Lower leg skin (tissue), 4 donors: ENCODE measurements around the gene PITPNM3. TPM values are rescaled to one million over a fixed set of nuclear protein-coding genes. Genes with fewer than 3 reads are reported as not detected.
A peak's percentile ranks its signal among the peaks of the same experiment; 100 is the strongest.

Source experiments
- DNase-seq, 2 donors: peaks; one replicate each; pipeline ENCODE4 v3.0.0-alpha.2; 2019; ENCODE audit warnings: low spot score in 2 of 2
- H3K4me3 ChIP-seq: fragments of 200-600 bp; sonication (generic); 2 replicates; pipeline ENCODE4 v1.5.1; 2017; ENCODE audit warnings: mild to moderate bottlenecking, low read depth; ENCODE audit not compliant: poor library complexity, severe bottlenecking
- CTCF ChIP-seq, 3 donors: fragments of 450-650 bp; IDR thresholded peaks; one replicate each; pipeline ENCODE4 v1.5.1; 2016; ENCODE audit warnings: antibody characterized with exemption in 3 of 3, mild to moderate bottlenecking in 3 of 3, moderate library complexity in 2 of 3
- POLR2A ChIP-seq, 2 donors: fragments of 450-650 bp; IDR thresholded peaks; one replicate each; pipeline ENCODE4 v1.6.1; 2016 to 2017; ENCODE audit warnings: antibody characterized with exemption in 2 of 2, mild to moderate bottlenecking in 1 of 2, moderate library complexity in 1 of 2
- WGBS, 2 donors: methylation state at CpG; one replicate each; pipeline ENCODE4 v1.1.5; 2018; 5-methylcytosine and 5-hydroxymethylcytosine counted together
- intact Hi-C: fragments of 100-400 bp; cut with DNase I; formaldehyde crosslinking; loops from one replicate; pipeline ENCODE4 v1.15.0; 2023; ENCODE audit warnings: low total_unique reads
- total RNA-seq, 4 donors: library from RNA; depleted of rRNA; stranded (reverse); fragments of >200 nt; gene quantifications; one replicate each; pipeline ENCODE4 v1.1.0, GENCODE V29; 2016

PITPNM3 gene
- total RNA-seq, 4 donors from 2014 or later = 11.9 to 19.5 (median 16.3) TPM

- DNase-seq = no peak
- H3K4me3 ChIP-seq = no peak overlapping the region
- 82% methylated on average over 6 of the region's 6 CpGs for WGBS, 2 donors
- TF ChIP-seq CTCF (IDR thresholded peaks at IDR 0.05) (no peak), POLR2A (IDR thresholded peaks at IDR 0.05) (no peak)
- intact Hi-C loops = no loop called here
Observed at GRCh38 chr17:6547336-6547735, 9.0 kb downstream of the PITPNM3 start.

DNA sequence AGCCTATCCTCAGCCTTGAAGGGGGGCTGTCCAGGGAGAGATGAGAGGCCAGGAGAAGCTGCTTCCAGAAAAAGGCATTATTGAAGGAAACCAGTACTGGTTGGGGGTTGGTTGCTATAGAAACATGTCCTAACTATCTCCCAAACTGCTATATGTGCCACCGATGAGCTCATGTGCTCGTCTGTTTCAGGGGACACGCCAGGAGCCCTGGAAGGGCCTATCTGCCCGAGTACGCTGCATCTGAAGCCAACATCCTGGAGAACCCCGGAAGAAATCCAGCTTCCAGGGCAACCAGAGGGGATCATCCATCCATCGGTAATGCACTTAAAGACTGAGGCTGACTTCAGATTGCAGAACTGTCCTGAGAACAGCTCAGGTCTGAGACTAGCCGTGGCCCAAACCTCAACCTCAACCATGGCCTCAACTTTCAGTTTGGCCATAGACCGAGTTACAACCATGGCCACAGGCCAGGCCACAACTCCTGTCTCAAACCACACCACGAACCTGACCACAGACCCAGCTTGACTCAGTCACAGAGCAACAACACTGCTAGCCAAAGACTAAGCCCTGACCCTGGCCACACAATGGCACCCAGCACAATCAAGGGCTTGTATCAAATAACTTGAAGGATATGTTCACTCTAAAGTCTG lies 10.2 kb downstream of the PITPNM3 start:
- 76 to 79% methylated on average over 10 of the region's 10 CpGs for WGBS, 2 donors
- no peak overlapping the region for H3K4me3 ChIP-seq
- intact Hi-C loops = no loop called here
- no peak for TF ChIP-seq POLR2A (IDR thresholded peaks at IDR 0.05)
- no peak for TF ChIP-seq CTCF (IDR thresholded peaks at IDR 0.05)
- no peak for DNase-seq

DNA sequence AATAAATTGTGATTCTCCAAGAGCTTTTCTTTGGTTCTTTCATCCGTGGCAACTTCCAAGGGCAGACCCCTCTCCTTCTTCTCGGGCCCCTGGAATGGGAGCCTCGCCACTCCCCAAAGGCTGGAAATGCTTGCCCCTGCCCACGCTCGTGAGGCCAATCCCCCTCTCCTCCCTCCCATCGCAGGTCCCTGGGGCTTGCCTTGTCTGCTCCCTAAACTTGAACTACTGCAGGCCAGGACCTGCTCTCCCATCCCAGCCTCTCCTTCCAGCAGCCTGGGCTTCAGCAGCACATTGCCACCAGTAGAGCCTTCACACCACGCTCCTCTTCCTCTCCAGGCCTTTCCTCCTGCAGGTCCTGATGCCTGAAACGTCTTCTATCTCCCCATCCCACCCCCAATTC lies 11.1 kb downstream of the PITPNM3 start:
- 51 to 53% methylated on average over 8 of the region's 8 CpGs for WGBS, 2 donors
- intact Hi-C loops = no loop called here
- DNase-seq = no peak
- no peak overlapping the region for H3K4me3 ChIP-seq
- TF ChIP-seq CTCF (IDR thresholded peaks at IDR 0.05) (no peak), POLR2A (IDR thresholded peaks at IDR 0.05) (no peak)

GRCh38 chr17:6544011-6544370 lies 12.4 kb downstream of the PITPNM3 start:
- H3K4me3 ChIP-seq = no peak overlapping the region
- intact Hi-C loops = no loop called here
- TF ChIP-seq CTCF (IDR thresholded peaks at IDR 0.05) (no peak), POLR2A (IDR thresholded peaks at IDR 0.05) (no peak)
- 81 to 85% methylated on average over 5 of the region's 5 CpGs for WGBS, 2 donors
- no peak for DNase-seq

DNA sequence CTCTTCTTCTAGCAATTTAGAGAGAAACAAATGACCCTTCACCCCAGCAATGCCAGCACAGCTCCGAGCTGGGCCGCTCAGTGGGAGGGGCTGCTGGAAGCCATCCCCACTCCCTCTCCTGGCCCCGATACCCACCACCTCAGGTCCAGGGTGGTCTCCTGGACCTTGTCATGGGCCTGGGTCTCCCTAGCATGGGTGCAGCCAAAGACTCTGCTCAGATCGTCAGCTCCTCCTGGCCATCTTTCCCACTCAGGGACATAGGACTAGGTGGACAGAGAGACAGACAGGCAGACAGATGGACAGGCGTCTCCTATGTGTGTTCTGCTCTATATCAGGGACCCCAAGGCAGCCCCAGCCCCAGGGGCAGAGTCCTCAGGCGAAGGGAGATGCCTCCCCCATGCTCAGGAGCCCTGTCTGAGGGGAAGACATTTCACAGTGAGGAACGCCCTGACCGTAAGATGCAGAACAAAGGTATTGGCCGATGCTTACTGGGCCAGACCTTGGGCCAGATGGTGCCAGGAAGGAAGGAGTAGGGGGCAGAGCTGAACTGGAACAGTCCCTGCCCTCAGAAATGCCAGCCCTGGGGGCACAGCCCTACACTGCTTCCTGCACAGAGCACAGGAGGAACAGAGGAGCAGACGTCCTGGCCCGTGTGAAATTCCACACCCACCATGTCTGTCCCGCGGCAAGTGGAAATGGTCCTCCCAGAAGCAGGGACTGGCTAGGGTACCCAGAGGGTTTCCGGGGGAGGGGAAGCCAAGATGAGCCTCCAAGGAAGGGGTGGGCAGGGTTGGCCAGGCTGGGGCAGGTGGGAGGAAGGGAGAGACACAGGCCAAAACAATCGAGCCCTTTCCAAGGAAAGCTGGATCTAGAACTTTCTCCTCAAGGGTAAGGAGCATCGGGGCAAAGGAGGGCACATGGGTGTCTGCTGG lies 13.0 kb downstream of the PITPNM3 start:
- TF ChIP-seq POLR2A (IDR thresholded peaks at IDR 0.05) = no peak
- no peak for TF ChIP-seq CTCF (IDR thresholded peaks at IDR 0.05)
- 74 to 86% methylated on average over 14 to 16 of the region's 16 CpGs for WGBS, 2 donors
- intact Hi-C loops = no loop called here
- DNase-seq = peak in 1 of 2 donors; percentile 58
- H3K4me3 ChIP-seq = no peak overlapping the region
